ENCODE results near the gene PGLYRP4. TPM values are rescaled to one million over a fixed set of nuclear protein-coding genes. Genes with fewer than 3 reads are reported as not detected.

The PGLYRP4 gene
- total and polyA plus RNA-seq, 2 of the 4 experiments (the other 2 are of a cell fraction): not detected

DNA sequence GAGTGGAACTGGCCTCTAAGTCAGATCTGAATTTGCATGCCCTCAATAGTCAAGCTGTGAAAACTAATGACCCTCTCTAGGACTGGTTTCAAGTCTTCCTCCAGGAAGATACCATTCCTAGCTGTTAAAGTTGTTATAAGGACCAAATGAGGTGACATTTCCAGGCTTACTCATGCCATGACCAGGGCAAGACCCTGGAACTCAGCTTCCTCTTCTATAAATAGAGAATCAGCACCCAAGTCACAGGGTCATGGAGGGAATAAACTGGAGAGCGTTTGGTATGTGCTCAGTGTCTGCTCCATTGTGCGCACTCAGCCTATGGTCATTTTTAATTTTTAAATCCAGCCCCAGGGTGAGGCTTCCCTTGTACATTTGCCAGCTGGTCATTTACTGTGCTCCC, 11.5 kb upstream of the PGLYRP4 start:
- ATAC-seq (ENCODE audit: low read depth) (no peak), DNase-seq (no peak)
- Histone ChIP-seq H2BK20ac (ENCODE audit: low read depth, low read length) (no peak overlapping the region), H3K27ac (ENCODE audit: insufficient read depth, low read length) (no peak overlapping the region), H3K4me2 (ENCODE audit: low read depth, low read length) (no peak overlapping the region), H3K14ac (replicated peaks; ENCODE audit: low read depth, low read length) (no peak overlapping the region), H4K20me1 (ENCODE audit: insufficient read depth, low read length) (no peaks in the 10 kb centered on the region), H3K4me3 (ENCODE audit: insufficient read depth, low read depth, low read length) (no peak overlapping the region), H4K5ac (ENCODE audit: low read depth, low read length) (no peak overlapping the region), H3K9me1 (ENCODE audit: insufficient read depth, low read length) (no peaks in the 10 kb centered on the region), H3K18ac (ENCODE audit: low read depth, low read length) (no peak overlapping the region), H2BK15ac (ENCODE audit: low read depth, low read length) (no peak overlapping the region), H3K79me1 (ENCODE audit: low read depth in 1 of 2, low read length in 2 of 2) (no peaks in the 10 kb centered on the region), H3K9ac (ENCODE audit: low read depth, low read length) (no peak overlapping the region), H4K91ac (ENCODE audit: insufficient read depth, low read depth, low read length) (no peak overlapping the region), H2BK5ac (ENCODE audit: low read depth, low read length, poor library complexity, severe bottlenecking) (no peak overlapping the region), H3K9me3 (ENCODE audit: control insufficient read depth, insufficient read depth, low read length) (no peaks in the 10 kb centered on the region), H3K23ac (ENCODE audit: low read depth, low read length) (no peak overlapping the region), H3K4me1 (ENCODE audit: control insufficient read depth, insufficient read depth, low read length) (no peaks in the 10 kb centered on the region), H2AFZ (replicated peaks; ENCODE audit: low read length, poor library complexity) (no peak overlapping the region), H2AK9ac (replicated peaks; ENCODE audit: low read depth, low read length, poor library complexity) (no peak overlapping the region), H3K36me3 (ENCODE audit: control insufficient read depth, insufficient read depth, low read length) (no peaks in the 10 kb centered on the region), H3K27me3 (ENCODE audit: control insufficient read depth, insufficient read depth, low read length) (peaks cover 15% of the 10 kb centered on the region), H3K56ac (ENCODE audit: extremely low read depth, insufficient read depth, low read length) (no peak overlapping the region), H2BK120ac (ENCODE audit: low read depth, low read length) (no peak overlapping the region), H3K4ac (ENCODE audit: low read depth, low read length) (no peak overlapping the region), H2AK5ac (ENCODE audit: low read depth, low read length) (no peak overlapping the region), H4K8ac (ENCODE audit: low read depth in 2 of 2, low read length in 2 of 2) (no peak overlapping the region)
- TF ChIP-seq, protein P1, sequence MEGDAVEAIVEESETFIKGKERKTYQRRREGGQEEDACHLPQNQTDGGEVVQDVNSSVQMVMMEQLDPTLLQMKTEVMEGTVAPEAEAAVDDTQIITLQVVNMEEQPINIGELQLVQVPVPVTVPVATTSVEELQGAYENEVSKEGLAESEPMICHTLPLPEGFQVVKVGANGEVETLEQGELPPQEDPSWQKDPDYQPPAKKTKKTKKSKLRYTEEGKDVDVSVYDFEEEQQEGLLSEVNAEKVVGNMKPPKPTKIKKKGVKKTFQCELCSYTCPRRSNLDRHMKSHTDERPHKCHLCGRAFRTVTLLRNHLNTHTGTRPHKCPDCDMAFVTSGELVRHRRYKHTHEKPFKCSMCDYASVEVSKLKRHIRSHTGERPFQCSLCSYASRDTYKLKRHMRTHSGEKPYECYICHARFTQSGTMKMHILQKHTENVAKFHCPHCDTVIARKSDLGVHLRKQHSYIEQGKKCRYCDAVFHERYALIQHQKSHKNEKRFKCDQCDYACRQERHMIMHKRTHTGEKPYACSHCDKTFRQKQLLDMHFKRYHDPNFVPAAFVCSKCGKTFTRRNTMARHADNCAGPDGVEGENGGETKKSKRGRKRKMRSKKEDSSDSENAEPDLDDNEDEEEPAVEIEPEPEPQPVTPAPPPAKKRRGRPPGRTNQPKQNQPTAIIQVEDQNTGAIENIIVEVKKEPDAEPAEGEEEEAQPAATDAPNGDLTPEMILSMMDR (conservative IDR thresholded peaks at IDR 0.05; ENCODE audit: low read depth, low read length): no peak
- TF ChIP-seq CHD1 (IDR thresholded peaks at IDR 0.05; ENCODE audit: low read depth, low read length) (no peak), RCOR1 (IDR thresholded peaks at IDR 0.05; ENCODE audit: insufficient replicate concordance, low read length) (no peak), MAFK (IDR thresholded peaks at IDR 0.05; ENCODE audit: low read depth, low read length) (no peak), MXI1 (IDR thresholded peaks at IDR 0.05; ENCODE audit: borderline replicate concordance, low read depth, low read length) (no peak), SMC3 (IDR thresholded peaks at IDR 0.05; ENCODE audit: low read depth, low read length) (no peak), NFE2L2 (IDR thresholded peaks at IDR 0.05; ENCODE audit: low read depth, low read length) (no peak), RAD21 (IDR thresholded peaks at IDR 0.05; ENCODE audit: low read length) (no peak), FOS (IDR thresholded peaks at IDR 0.05; ENCODE audit: low read depth, low read length) (no peak), POLR2A (IDR thresholded peaks at IDR 0.05; ENCODE audit: low read depth, low read length) (no peak), MAZ (IDR thresholded peaks at IDR 0.05; ENCODE audit: borderline replicate concordance, low read depth, low read length) (no peak)
- TF ChIP-seq, protein P2, sequence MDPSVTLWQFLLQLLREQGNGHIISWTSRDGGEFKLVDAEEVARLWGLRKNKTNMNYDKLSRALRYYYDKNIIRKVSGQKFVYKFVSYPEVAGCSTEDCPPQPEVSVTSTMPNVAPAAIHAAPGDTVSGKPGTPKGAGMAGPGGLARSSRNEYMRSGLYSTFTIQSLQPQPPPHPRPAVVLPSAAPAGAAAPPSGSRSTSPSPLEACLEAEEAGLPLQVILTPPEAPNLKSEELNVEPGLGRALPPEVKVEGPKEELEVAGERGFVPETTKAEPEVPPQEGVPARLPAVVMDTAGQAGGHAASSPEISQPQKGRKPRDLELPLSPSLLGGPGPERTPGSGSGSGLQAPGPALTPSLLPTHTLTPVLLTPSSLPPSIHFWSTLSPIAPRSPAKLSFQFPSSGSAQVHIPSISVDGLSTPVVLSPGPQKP (IDR thresholded peaks at IDR 0.05; ENCODE audit: borderline replicate concordance, low read depth, low read length): no peak
- TF ChIP-seq, protein P3, sequence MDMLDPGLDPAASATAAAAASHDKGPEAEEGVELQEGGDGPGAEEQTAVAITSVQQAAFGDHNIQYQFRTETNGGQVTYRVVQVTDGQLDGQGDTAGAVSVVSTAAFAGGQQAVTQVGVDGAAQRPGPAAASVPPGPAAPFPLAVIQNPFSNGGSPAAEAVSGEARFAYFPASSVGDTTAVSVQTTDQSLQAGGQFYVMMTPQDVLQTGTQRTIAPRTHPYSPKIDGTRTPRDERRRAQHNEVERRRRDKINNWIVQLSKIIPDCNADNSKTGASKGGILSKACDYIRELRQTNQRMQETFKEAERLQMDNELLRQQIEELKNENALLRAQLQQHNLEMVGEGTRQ (IDR thresholded peaks at IDR 0.05; ENCODE audit: low read depth, low read length): no peak
- WGBS, 2 experiments (ENCODE audit: extremely low coverage in 2 of 2, insufficient read length in 1 of 2): 100% methylated on average over 1 of the region's 2 CpGs; no CpG with 5 or more reads in 1 of the 2 experiments
- in situ Hi-C loops (cut with MboI; ENCODE audit: low sequenced_read_pairs) (no loop called here), dilution Hi-C loops (cut with HindIII; ENCODE audit: low sequenced_read_pairs, unreplicated experiment) (no loop called here), intact Hi-C loops (cut with micrococcal nuclease) (no loop called here)
- no TSS peak for BruUV-seq (replicated peaks)
- ChIA-PET POLR2A (ENCODE audit: unreplicated experiment) (no interaction called here), CTCF (no interaction called here)
